CD8-positive, alpha-beta memory T cell (primary cell): ENCODE data around the gene NOXO1. TPM values are rescaled to one million over a fixed set of nuclear protein-coding genes. Genes with fewer than 3 reads are reported as not detected.

Experiments used
- polyA plus RNA-seq: library from polyadenylated mRNA; unstranded; fragments of 300-500 nt; fragmentation: Illumina TruSeq; gene quantifications from one replicate; pipeline ENCODE4 v1.2.3, GENCODE V29; 2021
- total RNA-seq, 2 experiments: library from RNA; stranded (reverse); gene quantifications; one replicate each; pipeline ENCODE4 v1.2.3, GENCODE V29; 2021

The NOXO1 gene
- total and polyA plus RNA-seq, 3 experiments from 2014 or later, result 0.47 to 0.48 TPM; not detected in 1

Other genes with a start within 250 kb of the NOXO1 start
Only the 30 nearest of the 31 such genes appear.
- gene NME3, start 209.9 kb downstream of the NOXO1 start, total RNA-seq, result 10 to 100 TPM; 33.5 to 36.5 TPM
- 71.4 TPM for gene NME3, start 209.9 kb downstream of the NOXO1 start, polyA plus RNA-seq
- gene EME2, start 208.7 kb downstream of the NOXO1 start, total RNA-seq, result 10 to 100 TPM; 21.0 to 21.6 TPM
- 1.6 TPM for gene EME2, start 208.7 kb downstream of the NOXO1 start, polyA plus RNA-seq
- 100 to 1,000 TPM; 172 to 176 TPM for gene MRPS34, start 208.3 kb downstream of the NOXO1 start, total RNA-seq
- gene MRPS34, start 208.3 kb downstream of the NOXO1 start, polyA plus RNA-seq, result 155 TPM
- gene SPSB3, start 198.9 kb downstream of the NOXO1 start, total RNA-seq, result 10 to 100 TPM; 30.6 to 31.5 TPM
- 63.9 TPM for gene SPSB3, start 198.9 kb downstream of the NOXO1 start, polyA plus RNA-seq
- 10 to 100 TPM; 73.9 to 82.8 TPM for gene NUBP2, start 198.5 kb downstream of the NOXO1 start, total RNA-seq
- 96.6 TPM for gene NUBP2, start 198.5 kb downstream of the NOXO1 start, polyA plus RNA-seq
- not detected for gene IGFALS, start 187.8 kb downstream of the NOXO1 start, total RNA-seq
- not detected for gene IGFALS, start 187.8 kb downstream of the NOXO1 start, polyA plus RNA-seq
- gene HAGH, start 154.6 kb downstream of the NOXO1 start, total RNA-seq, result 10 to 100 TPM; 41.2 to 44.5 TPM
- 54.3 TPM for gene HAGH, start 154.6 kb downstream of the NOXO1 start, polyA plus RNA-seq
- gene FAHD1, start 154.3 kb downstream of the NOXO1 start, total RNA-seq, result 10 to 100 TPM; 19.3 to 20.9 TPM
- 26.7 TPM for gene FAHD1, start 154.3 kb downstream of the NOXO1 start, polyA plus RNA-seq
- gene MEIOB, start 109.3 kb downstream of the NOXO1 start, total RNA-seq, result not detected
- not detected for gene MEIOB, start 109.3 kb downstream of the NOXO1 start, polyA plus RNA-seq
- not detected for gene HS3ST6, start 63.1 kb downstream of the NOXO1 start, total RNA-seq
- gene HS3ST6, start 63.1 kb downstream of the NOXO1 start, polyA plus RNA-seq, result not detected
- 10 to 100 TPM; 20.4 TPM for gene MSRB1, start 38.3 kb downstream of the NOXO1 start, total RNA-seq
- 20.2 TPM for gene MSRB1, start 38.3 kb downstream of the NOXO1 start, polyA plus RNA-seq
- gene RPL3L, start 26.8 kb downstream of the NOXO1 start, total RNA-seq, result under 1 TPM; 0.37 to 0.62 TPM
- not detected for gene RPL3L, start 26.8 kb downstream of the NOXO1 start, polyA plus RNA-seq
- 100 to 1,000 TPM; 150 to 152 TPM for gene NDUFB10, start 21.9 kb downstream of the NOXO1 start, total RNA-seq
- 236 TPM for gene NDUFB10, start 21.9 kb downstream of the NOXO1 start, polyA plus RNA-seq
- gene RPS2, start 16.6 kb downstream of the NOXO1 start, total RNA-seq, result 1,000 to 10,000 TPM; 5,023 to 5,213 TPM
- gene RPS2, start 16.6 kb downstream of the NOXO1 start, polyA plus RNA-seq, result 5,049 TPM
- not detected for gene RNF151, start 14.6 kb downstream of the NOXO1 start, total RNA-seq
- not detected for gene RNF151, start 14.6 kb downstream of the NOXO1 start, polyA plus RNA-seq
- gene TBL3, start 9.4 kb downstream of the NOXO1 start, total RNA-seq, result 10 to 100 TPM; 74.6 to 78.0 TPM
- gene TBL3, start 9.4 kb downstream of the NOXO1 start, polyA plus RNA-seq, result 62.9 TPM
- 10 to 100 TPM; 41.7 to 50.1 TPM for gene GFER, start 2.7 kb upstream of the NOXO1 start, total RNA-seq
- 38.4 TPM for gene GFER, start 2.7 kb upstream of the NOXO1 start, polyA plus RNA-seq
- gene SYNGR3, start 8.5 kb upstream of the NOXO1 start, total RNA-seq, result 1 to 10 TPM; 3.4 to 3.6 TPM
- gene SYNGR3, start 8.5 kb upstream of the NOXO1 start, polyA plus RNA-seq, result 2.1 TPM
- 10 to 100 TPM; 91.8 to 96.6 TPM for gene ZNF598, start 28.4 kb upstream of the NOXO1 start, total RNA-seq
- 11.3 TPM for gene ZNF598, start 28.4 kb upstream of the NOXO1 start, polyA plus RNA-seq
- 10 to 100 TPM in 1 of 2 experiments, 1 to 10 TPM in 1; 9.4 to 12.5 TPM for gene NPW, start 38.3 kb upstream of the NOXO1 start, total RNA-seq
- gene NPW, start 38.3 kb upstream of the NOXO1 start, polyA plus RNA-seq, result not detected
- 1 to 10 TPM; 3.0 to 4.1 TPM for gene NHERF2, start 45.4 kb upstream of the NOXO1 start, total RNA-seq
- 0.51 TPM for gene NHERF2, start 45.4 kb upstream of the NOXO1 start, polyA plus RNA-seq
- gene NTHL1, start 66.4 kb upstream of the NOXO1 start, total RNA-seq, result 10 to 100 TPM; 28.7 to 29.5 TPM
- 16.3 TPM for gene NTHL1, start 66.4 kb upstream of the NOXO1 start, polyA plus RNA-seq
- gene TSC2, start 66.5 kb upstream of the NOXO1 start, total RNA-seq, result 10 to 100 TPM; 79.3 to 86.3 TPM
- 46.4 TPM for gene TSC2, start 66.5 kb upstream of the NOXO1 start, polyA plus RNA-seq
- gene PKD1, start 154.4 kb upstream of the NOXO1 start, total RNA-seq, result 10 to 100 TPM; 58.9 to 66.2 TPM
- gene PKD1, start 154.4 kb upstream of the NOXO1 start, polyA plus RNA-seq, result 9.9 TPM
- under 1 TPM; 0.20 to 0.55 TPM for gene RAB26, start 167.2 kb upstream of the NOXO1 start, total RNA-seq
- 0.75 TPM for gene RAB26, start 167.2 kb upstream of the NOXO1 start, polyA plus RNA-seq
- 100 to 1,000 TPM; 102 to 106 TPM for gene TRAF7, start 174.3 kb upstream of the NOXO1 start, total RNA-seq
- 7.3 TPM for gene TRAF7, start 174.3 kb upstream of the NOXO1 start, polyA plus RNA-seq
- under 1 TPM; 0.13 to 0.24 TPM for gene CASKIN1, start 215.1 kb upstream of the NOXO1 start, total RNA-seq
- not detected for gene CASKIN1, start 215.1 kb upstream of the NOXO1 start, polyA plus RNA-seq
- 10 to 100 TPM; 75.4 to 76.8 TPM for gene MLST8, start 224.0 kb upstream of the NOXO1 start, total RNA-seq
- gene MLST8, start 224.0 kb upstream of the NOXO1 start, polyA plus RNA-seq, result 30.8 TPM
- 10 to 100 TPM in 1 of 2 experiments, 1 to 10 TPM in 1; 8.4 to 10.9 TPM for gene BRICD5, start 229.4 kb upstream of the NOXO1 start, total RNA-seq
- 0.14 TPM for gene BRICD5, start 229.4 kb upstream of the NOXO1 start, polyA plus RNA-seq
- 10 to 100 TPM; 27.3 to 30.9 TPM for gene PGP, start 233.4 kb upstream of the NOXO1 start, total RNA-seq
- gene PGP, start 233.4 kb upstream of the NOXO1 start, polyA plus RNA-seq, result 14.7 TPM